ENCODE data around the gene ETS1. TPM values are rescaled to one million over a fixed set of nuclear protein-coding genes. Genes with fewer than 3 reads are reported as not detected.
"Not testable (repeated sequence)": the region's sequence is repeated elsewhere in the genome, so short reads cannot be mapped to it uniquely, and the experiment has no call there.

The ETS1 gene
- total RNA-seq, 1 donor from 2014 or later = 39.4 TPM

- DNase-seq (ENCODE audit: low spot score) = no peak
Observed at GRCh38 chr11:128465946-128466705, 121.2 kb downstream of the ETS1 start.

- no peak for DNase-seq (ENCODE audit: low spot score)
Observed at GRCh38 chr11:128465531-128465930, 121.8 kb downstream of the ETS1 start.

- no peak for DNase-seq (ENCODE audit: low spot score)
Observed at GRCh38 chr11:128464878-128465450, 122.4 kb downstream of the ETS1 start.

- no peak for DNase-seq (ENCODE audit: low spot score)
Observed at GRCh38 chr11:128463979-128464378, 123.4 kb downstream of the ETS1 start.

- no peak for DNase-seq (ENCODE audit: low spot score)
Observed at GRCh38 chr11:128463371-128463829, 124.0 kb downstream of the ETS1 start.

- no peak for DNase-seq (ENCODE audit: low spot score)
Observed at GRCh38 chr11:128462922-128463321, 124.4 kb downstream of the ETS1 start.

GRCh38 chr11:128462189-128462588 lies 125.2 kb downstream of the ETS1 start:
- no peak for DNase-seq (ENCODE audit: low spot score)

GRCh38 chr11:128458321-128458720 lies 129.0 kb downstream of the ETS1 start:
- DNase-seq (ENCODE audit: low spot score) = no peak

GRCh38 chr11:128457874-128458273 lies 129.5 kb downstream of the ETS1 start:
- no peak for DNase-seq (ENCODE audit: low spot score)

- no peak for DNase-seq (ENCODE audit: low spot score)
Observed at GRCh38 chr11:128456566-128457268, 130.6 kb downstream of the ETS1 start.

GRCh38 chr11:128455766-128456165 lies 131.6 kb downstream of the ETS1 start:
- DNase-seq (ENCODE audit: low spot score) = no peak

GRCh38 chr11:128453444-128454336 lies 133.7 kb downstream of the ETS1 start:
- peak; percentile 75 for DNase-seq (ENCODE audit: low spot score)

- DNase-seq (ENCODE audit: low spot score) = peak; percentile 46
Observed at GRCh38 chr11:128451652-128452470, 135.5 kb downstream of the ETS1 start.

GRCh38 chr11:128450882-128451651 lies 136.3 kb downstream of the ETS1 start:
- no peak for DNase-seq (ENCODE audit: low spot score)

- DNase-seq (ENCODE audit: low spot score) = not testable (repeated sequence)
Observed at GRCh38 chr11:128450425-128450824, 136.9 kb downstream of the ETS1 start.

- no peak for DNase-seq (ENCODE audit: low spot score)
Observed at GRCh38 chr11:128448981-128449713, 138.2 kb downstream of the ETS1 start.

- DNase-seq (ENCODE audit: low spot score) = peak; percentile 78
Observed at GRCh38 chr11:128448200-128448886, 139.0 kb downstream of the ETS1 start.

GRCh38 chr11:128447233-128447632 lies 140.1 kb downstream of the ETS1 start:
- DNase-seq (ENCODE audit: low spot score) = no peak

GRCh38 chr11:128445921-128446320 lies 141.4 kb downstream of the ETS1 start:
- not testable (repeated sequence) for DNase-seq (ENCODE audit: low spot score)

Data from mucosa of gallbladder (tissue), 1 donor.